GM23338 (cell line): ENCODE results near the gene PARD3. TPM values are rescaled to one million over a fixed set of nuclear protein-coding genes. Genes with fewer than 3 reads are reported as not detected.
A peak's percentile ranks its signal among the peaks of the same experiment; 100 is the strongest.

Experiments used
- ATAC-seq: fragments of 200-7000 bp; cut with Tn5 transposase; 3 replicates; pipeline ENCODE4 v1.9.1; 2020
- DNase-seq: peaks from one replicate; pipeline ENCODE4 v3.0.0-alpha.2; 2015; ENCODE audit warnings: low spot score
- H2AFZ ChIP-seq: fragments of 200-600 bp; sonication (generic); 2 replicates; pipeline ENCODE4 v1.8.0; 2016; ENCODE audit warnings: antibody characterized with exemption, mild to moderate bottlenecking, moderate library complexity
- H3F3A ChIP-seq: fragments of 200-600 bp; sonication (generic); replicated peaks from 2 replicates; pipeline ENCODE4 v1.8.0; 2017; ENCODE audit warnings: antibody characterized with exemption, mixed run types, low read depth
- H3K27ac ChIP-seq: fragments of 200-600 bp; sonication (generic); 2 replicates; pipeline ENCODE4 v1.6.1; 2016; ENCODE audit warnings: low read depth
- H3K27me3 ChIP-seq: fragments of 200-600 bp; sonication (generic); 2 replicates; pipeline ENCODE4 v1.8.0; 2016; ENCODE audit warnings: mild to moderate bottlenecking, mixed run types, moderate library complexity; ENCODE audit not compliant: insufficient read depth
- H3K36me3 ChIP-seq: fragments of 200-600 bp; sonication (generic); 2 replicates; pipeline ENCODE4 v1.8.0; 2016; ENCODE audit warnings: mild to moderate bottlenecking; ENCODE audit not compliant: insufficient read depth
- H3K4me1 ChIP-seq: fragments of 200-600 bp; sonication (generic); 2 replicates; pipeline ENCODE4 v1.8.0; 2016; ENCODE audit warnings: mild to moderate bottlenecking, moderate library complexity; ENCODE audit not compliant: insufficient read depth
- H3K4me2 ChIP-seq: fragments of 200-600 bp; sonication (generic); 2 replicates; pipeline ENCODE4 v1.7.1; 2017; ENCODE audit warnings: mixed run types
- H3K4me3 ChIP-seq: fragments of 200-600 bp; sonication (generic); 2 replicates; pipeline ENCODE4 v1.6.1; 2016; ENCODE audit warnings: mixed run types
- H3K79me2 ChIP-seq: fragments of 200-600 bp; sonication (generic); replicated peaks from 2 replicates; pipeline ENCODE4 v1.8.0; 2017; ENCODE audit warnings: mild to moderate bottlenecking; ENCODE audit not compliant: insufficient read depth
- H3K9me2 ChIP-seq: fragments of 200-600 bp; sonication (generic); 2 replicates; pipeline ENCODE4 v1.8.0; 2017; ENCODE audit not compliant: insufficient read depth
- H4K20me1 ChIP-seq: fragments of 200-600 bp; sonication (generic); replicated peaks from 2 replicates; pipeline ENCODE4 v1.8.0; 2017; ENCODE audit warnings: mild to moderate bottlenecking; ENCODE audit not compliant: insufficient read depth
- H3K27ac Mint-ChIP-seq: 2 replicates; pipeline ENCODE4 v1.8.0; 2020; ENCODE audit warnings: inconsistent platforms, mild to moderate bottlenecking, moderate library complexity, mixed read lengths
- H3K27me3 Mint-ChIP-seq: 3 replicates; pipeline ENCODE4 v1.8.0; 2022; ENCODE audit warnings: low read depth, mild to moderate bottlenecking, moderate library complexity, mixed read lengths, inconsistent platforms; ENCODE audit not compliant: insufficient read depth, poor library complexity
- H3K36me3 Mint-ChIP-seq: 3 replicates; pipeline ENCODE4 v1.8.0; 2021; ENCODE audit warnings: low read depth, mild to moderate bottlenecking, inconsistent platforms, moderate library complexity, mixed read lengths
- H3K4me1 Mint-ChIP-seq: 3 replicates; pipeline ENCODE4 v1.8.0; 2020; ENCODE audit warnings: mild to moderate bottlenecking, inconsistent platforms, mixed read lengths
- H3K4me3 Mint-ChIP-seq: 3 replicates; pipeline ENCODE4 v1.8.0; 2021; ENCODE audit warnings: moderate library complexity, mild to moderate bottlenecking, inconsistent platforms, mixed read lengths
- H3K9me3 Mint-ChIP-seq: 3 replicates; pipeline ENCODE4 v1.8.0; 2020; ENCODE audit warnings: moderate library complexity, mild to moderate bottlenecking, inconsistent platforms, mixed read lengths
- CREB1 ChIP-seq: fragments of 250-450 bp; sonication (Bioruptor Pico); IDR thresholded peaks from 2 replicates; pipeline ENCODE4 v1.5.0; 2020; ENCODE audit warnings: low read depth, mild to moderate bottlenecking, moderate library complexity
- EZH2phosphoT487 ChIP-seq: fragments of 200-600 bp; sonication (generic); IDR thresholded peaks from one replicate; pipeline ENCODE4 v1.8.1; 2018; ENCODE audit warnings: antibody characterized with exemption; ENCODE audit not compliant: unreplicated experiment
- POLR2AphosphoS5 ChIP-seq: IDR thresholded peaks from 2 replicates; pipeline ENCODE4 v1.6.1; 2016; ENCODE audit warnings: antibody characterized with exemption, low read depth
- STAT1 ChIP-seq: IDR thresholded peaks from one replicate; pipeline ENCODE4 v1.6.1; 2016; ENCODE audit warnings: antibody characterized with exemption; ENCODE audit not compliant: unreplicated experiment
- ZNF114 ChIP-seq: fragments of 250-450 bp; sonication (Bioruptor Pico); IDR thresholded peaks from 2 replicates; pipeline ENCODE4 v1.5.0; 2020; ENCODE audit warnings: mild to moderate bottlenecking, moderate library complexity
- ZNF331 ChIP-seq: fragments of 250-450 bp; sonication (Bioruptor Pico); IDR thresholded peaks from 2 replicates; pipeline ENCODE4 v1.5.0; 2020; ENCODE audit warnings: low read depth, mild to moderate bottlenecking, moderate library complexity
- polyA plus RNA-seq: library from polyadenylated mRNA; unstranded; fragments of >200 nt; fragmentation: Nextera tagmentation; extraction: Ambion mirVana; gene quantifications from 2 replicates; pipeline ENCODE4 v1.2.1, GENCODE V29; 2016
- total RNA-seq: library from RNA; depleted of rRNA; stranded (reverse); fragments of >200 nt; shearing (Covaris generic); gene quantifications from 2 replicates; pipeline ENCODE4 v1.2.3, GENCODE V29; 2014
- TF ChIP-seq, protein P1 (sequence below): IDR thresholded peaks from 2 replicates; pipeline ENCODE4 v1.6.1; 2016; ENCODE audit warnings: antibody characterized with exemption
- TF ChIP-seq, protein P2 (sequence below), 2 experiments: fragments of 200-600 bp in 1 of 2; sonication (generic) in 1 of 2; conservative IDR thresholded peaks; 2 replicates each; pipeline versions ENCODE4 v1.5.1 to v1.6.1; 2016 to 2017; ENCODE audit warnings: antibody characterized with exemption in 2 of 2, low read depth in 2 of 2, mild to moderate bottlenecking in 2 of 2, moderate library complexity in 1 of 2

Gene PARD3
- total and polyA plus RNA-seq, 2 experiments from 2014 or later, result 30.2 to 51.4 TPM

DNA sequence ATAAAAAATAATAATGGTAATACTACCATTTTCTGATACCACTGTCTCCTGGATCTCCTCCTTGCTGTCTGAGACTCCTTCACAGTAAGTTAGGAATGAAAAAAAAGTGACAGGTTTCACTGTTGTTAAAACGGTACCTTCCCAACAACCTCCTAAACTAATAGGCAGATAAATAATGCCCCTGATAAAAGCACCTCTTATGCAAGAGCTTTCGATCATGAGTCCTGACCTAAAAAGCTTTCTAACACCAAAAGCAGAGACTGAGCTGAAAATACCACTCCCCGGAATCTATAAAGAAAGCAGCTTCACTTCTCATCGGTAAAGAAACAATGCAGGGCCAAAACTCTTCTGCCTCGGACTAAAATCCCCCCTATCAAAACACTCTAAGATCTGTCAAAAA is 14.5 kb downstream of the PARD3 start:
- Mint-ChIP-seq H3K27me3 (peaks cover 5% of the 10 kb centered on the region), H3K4me1 (peaks cover 25% of the 10 kb centered on the region), H3K9me3 (no peaks in the 10 kb centered on the region), H3K36me3 (peaks cover 9% of the 10 kb centered on the region; the same call in 2 of the 3 replicates), H3K27ac (no peak overlapping the region), H3K4me3 (no peak overlapping the region)
- H3K27ac ChIP-seq, result peak overlapping the region; percentile 16; the same call in 1 of the 2 replicates
- DNase-seq (no peak), ATAC-seq (no peak)
- TF ChIP-seq STAT1 (no peak), POLR2AphosphoS5 (no peak), EZH2phosphoT487 (no peak)
- TF ChIP-seq, protein P1, sequence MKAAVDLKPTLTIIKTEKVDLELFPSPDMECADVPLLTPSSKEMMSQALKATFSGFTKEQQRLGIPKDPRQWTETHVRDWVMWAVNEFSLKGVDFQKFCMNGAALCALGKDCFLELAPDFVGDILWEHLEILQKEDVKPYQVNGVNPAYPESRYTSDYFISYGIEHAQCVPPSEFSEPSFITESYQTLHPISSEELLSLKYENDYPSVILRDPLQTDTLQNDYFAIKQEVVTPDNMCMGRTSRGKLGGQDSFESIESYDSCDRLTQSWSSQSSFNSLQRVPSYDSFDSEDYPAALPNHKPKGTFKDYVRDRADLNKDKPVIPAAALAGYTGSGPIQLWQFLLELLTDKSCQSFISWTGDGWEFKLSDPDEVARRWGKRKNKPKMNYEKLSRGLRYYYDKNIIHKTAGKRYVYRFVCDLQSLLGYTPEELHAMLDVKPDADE, result no peak
- peaks cover 14% of the 10 kb centered on the region for H3K4me1 ChIP-seq
- H3K9me2 ChIP-seq, result no peaks in the 10 kb centered on the region
- H2AFZ ChIP-seq, result no peak overlapping the region
- peaks cover 22% of the 10 kb centered on the region for H4K20me1 ChIP-seq
- no peaks in the 10 kb centered on the region for H3K27me3 ChIP-seq
- no peaks in the 10 kb centered on the region for H3K36me3 ChIP-seq
- peaks cover 100% of the 10 kb centered on the region for H3K79me2 ChIP-seq
- H3K4me3 ChIP-seq, result no peak overlapping the region
- no peak overlapping the region for H3K4me2 ChIP-seq
- H3F3A ChIP-seq, result no peaks in the 10 kb centered on the region

GRCh38 chr10:34798654-34799053 is 16.4 kb downstream of the PARD3 start:
- Mint-ChIP-seq H3K36me3 (peaks cover 9% of the 10 kb centered on the region; the same call in 2 of the 3 replicates), H3K9me3 (no peaks in the 10 kb centered on the region), H3K27me3 (peaks cover 2% of the 10 kb centered on the region), H3K4me3 (no peak overlapping the region), H3K27ac (no peak overlapping the region), H3K4me1 (peaks cover 40% of the 10 kb centered on the region)
- H3K79me2 ChIP-seq, result peaks cover 100% of the 10 kb centered on the region
- no peak overlapping the region for H3K27ac ChIP-seq
- H3K4me1 ChIP-seq, result peaks cover 22% of the 10 kb centered on the region
- no peaks in the 10 kb centered on the region for H3F3A ChIP-seq
- no peak overlapping the region for H3K4me3 ChIP-seq
- no peak for ATAC-seq
- TF ChIP-seq, protein P1, result no peak
- no peak for TF ChIP-seq ZNF114 (CRISPR knock-in tag)
- no peak for TF ChIP-seq CREB1 (CRISPR knock-in tag)
- no peak for TF ChIP-seq ZNF331 (CRISPR knock-in tag)
- TF ChIP-seq, protein P2, sequence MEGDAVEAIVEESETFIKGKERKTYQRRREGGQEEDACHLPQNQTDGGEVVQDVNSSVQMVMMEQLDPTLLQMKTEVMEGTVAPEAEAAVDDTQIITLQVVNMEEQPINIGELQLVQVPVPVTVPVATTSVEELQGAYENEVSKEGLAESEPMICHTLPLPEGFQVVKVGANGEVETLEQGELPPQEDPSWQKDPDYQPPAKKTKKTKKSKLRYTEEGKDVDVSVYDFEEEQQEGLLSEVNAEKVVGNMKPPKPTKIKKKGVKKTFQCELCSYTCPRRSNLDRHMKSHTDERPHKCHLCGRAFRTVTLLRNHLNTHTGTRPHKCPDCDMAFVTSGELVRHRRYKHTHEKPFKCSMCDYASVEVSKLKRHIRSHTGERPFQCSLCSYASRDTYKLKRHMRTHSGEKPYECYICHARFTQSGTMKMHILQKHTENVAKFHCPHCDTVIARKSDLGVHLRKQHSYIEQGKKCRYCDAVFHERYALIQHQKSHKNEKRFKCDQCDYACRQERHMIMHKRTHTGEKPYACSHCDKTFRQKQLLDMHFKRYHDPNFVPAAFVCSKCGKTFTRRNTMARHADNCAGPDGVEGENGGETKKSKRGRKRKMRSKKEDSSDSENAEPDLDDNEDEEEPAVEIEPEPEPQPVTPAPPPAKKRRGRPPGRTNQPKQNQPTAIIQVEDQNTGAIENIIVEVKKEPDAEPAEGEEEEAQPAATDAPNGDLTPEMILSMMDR (conservative IDR thresholded peaks at IDR 0.05; ENCODE audit: low read depth in 2 of 2), result no peak
- DNase-seq, result no peak
- H3K9me2 ChIP-seq, result no peaks in the 10 kb centered on the region
- H3K4me2 ChIP-seq, result no peak overlapping the region
- H3K36me3 ChIP-seq, result no peaks in the 10 kb centered on the region
- no peaks in the 10 kb centered on the region for H3K27me3 ChIP-seq
- H2AFZ ChIP-seq, result no peak overlapping the region
- H4K20me1 ChIP-seq, result peaks cover 30% of the 10 kb centered on the region
